Measurements from ENCODE around the gene LEF1.

The LEF1 gene

GRCh38 chr4:108113229-108113628, 55.5 kb downstream of the LEF1 start:
- DNase-seq (ENCODE audit: low spot score): no peak

DNA sequence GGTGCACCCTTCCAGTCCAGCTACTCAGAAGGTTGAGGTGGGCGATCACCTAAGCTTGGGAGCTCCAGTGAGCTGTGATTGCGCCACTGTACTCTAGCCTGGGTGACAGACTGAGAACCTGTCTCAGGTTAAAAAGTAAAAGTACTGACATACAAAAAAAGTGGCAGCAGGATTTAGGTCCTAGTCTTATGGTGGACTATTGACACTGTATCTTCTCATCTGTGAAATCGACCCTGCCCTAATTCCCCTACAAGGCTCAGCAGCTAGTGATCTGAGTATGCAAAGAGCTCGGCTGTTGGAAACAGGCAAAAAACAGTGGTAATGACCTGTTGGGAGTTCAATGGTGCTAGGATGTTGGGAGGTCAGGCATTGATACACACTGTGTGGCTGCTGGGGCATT, 57.0 kb downstream of the LEF1 start:
- DNase-seq (ENCODE audit: low spot score): no peak

- no peak for DNase-seq (ENCODE audit: low spot score)
Measured at GRCh38 chr4:108110450-108110849, 58.3 kb downstream of the LEF1 start.

DNA sequence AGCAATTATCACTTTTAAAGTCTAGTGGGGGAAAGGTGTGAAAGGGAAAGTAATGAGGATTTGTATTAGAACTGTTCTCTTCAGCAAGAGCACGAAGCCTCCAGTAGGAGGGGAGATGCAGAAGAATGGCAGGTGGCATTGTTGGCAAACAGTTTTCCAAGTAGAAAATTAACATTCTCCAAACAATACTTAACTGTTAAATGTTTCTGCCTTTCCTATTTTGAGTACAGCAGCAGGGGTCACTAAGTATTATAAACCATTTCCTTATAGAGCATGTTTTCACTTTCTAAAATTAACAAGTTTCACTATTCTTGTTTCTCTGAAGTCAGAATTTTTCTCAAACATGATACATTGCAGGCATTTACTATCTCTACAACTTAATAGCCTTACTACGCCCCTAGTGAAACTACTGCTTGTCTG, 58.7 kb downstream of the LEF1 start:
- DNase-seq (ENCODE audit: low spot score): no peak

DNA sequence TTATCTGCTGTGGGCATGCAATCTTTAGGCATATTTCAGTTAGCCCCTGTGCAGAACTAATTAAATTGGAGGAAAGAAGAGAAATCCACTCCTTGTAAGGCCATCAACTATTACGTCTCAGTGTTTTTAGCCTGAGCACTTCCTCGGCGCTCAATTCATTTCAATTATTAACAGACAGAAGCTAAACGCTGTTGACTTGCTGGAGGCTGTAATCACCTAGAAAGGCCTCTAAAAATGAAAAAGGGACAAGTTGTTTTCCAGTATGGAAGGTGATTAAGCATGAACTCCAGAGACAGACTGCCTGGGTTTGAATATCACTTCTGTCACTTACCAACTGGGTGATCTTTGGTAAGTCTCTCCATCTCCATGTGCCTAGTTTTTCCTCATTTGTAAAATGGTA, 59.6 kb downstream of the LEF1 start:
- DNase-seq (ENCODE audit: low spot score): no peak

DNA sequence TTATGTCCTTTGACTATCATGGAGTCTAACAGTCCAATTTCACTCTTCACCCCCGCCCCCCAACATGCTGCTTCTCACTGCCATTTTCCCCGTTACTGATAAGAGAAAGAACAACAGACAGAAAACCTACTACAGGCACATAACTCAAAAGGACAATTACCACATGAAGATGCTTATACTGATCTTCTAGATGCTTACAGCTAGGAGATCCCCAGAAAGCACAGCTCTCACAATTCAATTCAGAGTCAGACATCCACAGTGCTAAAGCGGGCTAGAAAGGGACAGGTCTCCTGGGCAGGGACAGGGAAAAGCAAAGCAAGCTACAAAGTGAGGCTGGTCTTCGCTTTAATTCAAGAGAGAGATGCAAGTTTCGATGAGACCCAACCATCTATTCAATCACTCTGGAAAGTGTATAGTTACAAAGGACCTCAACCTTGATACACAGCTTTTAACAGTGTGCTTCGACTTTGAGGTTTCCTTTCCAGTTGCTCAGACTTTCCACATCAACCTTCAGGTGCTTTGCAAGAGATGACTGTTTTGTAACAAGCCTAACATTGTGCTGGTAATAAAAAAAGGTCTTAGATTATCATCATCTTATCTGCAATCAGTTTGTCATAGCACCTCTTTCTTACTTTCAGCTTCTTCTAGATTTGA, 60.9 kb downstream of the LEF1 start:
- DNase-seq (ENCODE audit: low spot score): no peak

DNA sequence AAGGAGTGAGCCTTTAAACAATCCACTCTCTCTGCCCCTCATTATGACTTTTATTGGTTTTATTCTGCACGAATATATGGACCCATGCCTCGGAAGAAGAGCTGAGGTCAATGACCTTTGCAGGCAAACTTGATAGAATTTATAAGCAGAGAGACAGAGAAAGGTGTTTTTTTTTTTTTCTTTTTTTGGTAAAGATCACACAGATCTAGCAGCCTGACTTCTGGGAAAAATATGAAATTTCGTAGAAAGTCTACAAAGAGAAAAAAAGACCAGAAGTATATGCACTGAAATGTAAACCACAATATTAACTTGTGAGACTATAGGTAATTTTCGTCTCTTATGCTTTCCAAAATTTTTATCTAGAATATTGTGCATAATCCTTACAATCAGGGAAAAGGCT, 61.6 kb downstream of the LEF1 start:
- no peak for DNase-seq (ENCODE audit: low spot score)

DNA sequence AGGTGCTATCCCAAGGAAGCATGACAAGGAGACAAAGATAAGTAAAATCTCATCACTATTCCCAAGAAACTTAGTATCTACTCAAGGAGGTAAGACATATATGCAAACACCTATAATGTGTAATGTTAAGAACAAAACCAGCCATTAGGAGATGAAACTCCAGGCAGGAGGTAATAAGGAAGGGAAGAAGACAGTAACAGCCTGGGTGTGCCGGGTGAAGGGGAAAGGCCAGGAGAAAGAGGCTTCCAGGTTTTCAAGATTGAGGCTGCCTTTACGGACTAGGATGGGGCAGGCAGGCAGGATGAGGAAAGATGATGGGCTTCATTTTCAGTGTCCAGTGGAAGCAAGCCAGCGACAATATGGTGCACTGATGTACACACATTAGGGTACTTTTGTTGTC, 62.5 kb downstream of the LEF1 start:
- DNase-seq (ENCODE audit: low spot score): no peak

DNA sequence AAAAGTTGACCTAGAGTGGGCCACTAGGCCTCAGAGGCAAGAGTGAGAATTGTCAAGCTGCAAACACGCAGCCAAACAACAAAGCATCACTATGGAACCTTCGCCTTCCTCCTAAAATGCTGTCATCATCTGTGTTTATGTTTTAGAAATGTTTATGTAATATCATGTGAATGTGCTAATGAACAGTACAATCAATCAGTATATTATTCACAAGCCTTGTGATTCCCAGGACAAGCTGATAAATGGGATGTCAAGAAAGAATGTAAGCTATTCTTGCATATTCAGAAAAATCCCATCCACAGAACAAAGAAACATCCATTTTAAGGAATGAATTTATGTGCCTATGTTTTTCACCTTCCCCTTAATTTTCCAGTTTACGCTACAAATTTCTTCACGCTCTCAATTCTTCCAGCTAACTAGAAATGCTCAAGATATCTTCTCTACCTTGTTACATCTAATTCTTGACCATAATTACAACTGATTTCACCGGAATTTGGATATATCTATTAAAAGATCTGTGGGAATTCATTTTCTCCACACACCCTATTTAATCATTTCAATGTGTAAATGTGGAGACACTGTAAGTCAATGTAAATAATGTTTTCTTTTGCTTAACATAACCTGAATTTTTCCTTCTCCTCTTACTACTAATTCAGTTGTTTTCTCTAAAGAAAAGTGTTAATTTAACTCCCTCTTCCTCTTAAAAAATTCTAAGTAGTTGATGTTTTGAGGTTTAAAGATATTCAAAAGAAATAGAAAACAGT, 65.5 kb downstream of the LEF1 start:
- no peak for DNase-seq (ENCODE audit: low spot score)

- DNase-seq (ENCODE audit: low spot score): no peak
Measured at GRCh38 chr4:108100827-108101226, 67.9 kb downstream of the LEF1 start.

DNA sequence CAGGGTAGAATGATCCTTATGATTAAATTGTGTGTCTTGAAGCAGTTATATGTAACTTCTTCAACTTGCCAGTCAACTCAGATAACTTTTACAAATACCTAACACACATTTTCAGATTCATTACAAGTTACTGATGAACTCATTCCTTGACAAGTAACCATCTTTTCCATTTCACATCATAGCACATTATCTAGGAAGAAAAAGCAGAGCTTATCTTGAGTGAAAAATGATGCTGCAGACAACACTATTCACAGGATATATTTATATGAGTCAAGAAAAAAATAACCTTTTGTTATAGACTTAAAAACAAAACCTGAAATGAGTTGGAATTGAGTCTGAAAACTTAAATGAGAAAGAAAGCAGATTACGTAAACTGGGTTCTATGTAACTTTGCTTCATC, 68.9 kb downstream of the LEF1 start:
- no peak for DNase-seq (ENCODE audit: low spot score)

DNA sequence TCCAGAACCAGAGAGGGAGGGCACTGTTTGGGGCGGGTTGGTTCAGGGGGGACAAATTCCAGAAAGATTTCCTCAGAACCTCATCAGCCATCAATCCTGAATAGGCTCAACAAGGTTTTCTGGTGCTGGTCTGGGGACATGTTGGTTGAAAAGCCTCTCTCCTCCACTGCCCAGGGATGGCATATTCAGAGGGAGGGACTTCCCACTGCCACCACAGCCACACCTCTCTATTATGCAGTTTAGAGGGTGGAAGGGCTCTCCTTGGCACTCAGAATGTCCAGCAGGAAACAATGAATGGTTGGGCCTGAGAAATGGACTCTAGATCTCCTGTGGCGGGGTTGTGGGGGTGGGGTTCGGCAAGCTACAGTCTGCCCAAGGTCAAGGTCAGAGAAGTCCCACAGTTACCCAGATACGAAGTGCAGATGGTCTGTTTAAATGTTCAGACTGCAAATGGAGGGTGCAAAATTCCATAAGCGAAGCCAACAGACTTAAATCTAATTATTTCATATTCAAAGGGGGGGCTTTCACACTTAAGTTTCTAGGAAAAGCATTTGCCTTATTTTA, 70.7 kb downstream of the LEF1 start:
- DNase-seq (ENCODE audit: low spot score): no peak

- no peak for DNase-seq (ENCODE audit: low spot score)
Measured at GRCh38 chr4:108094923-108095482, 73.7 kb downstream of the LEF1 start.

- no peak for DNase-seq (ENCODE audit: low spot score)
Measured at GRCh38 chr4:108094131-108094530, 74.6 kb downstream of the LEF1 start.

DNA sequence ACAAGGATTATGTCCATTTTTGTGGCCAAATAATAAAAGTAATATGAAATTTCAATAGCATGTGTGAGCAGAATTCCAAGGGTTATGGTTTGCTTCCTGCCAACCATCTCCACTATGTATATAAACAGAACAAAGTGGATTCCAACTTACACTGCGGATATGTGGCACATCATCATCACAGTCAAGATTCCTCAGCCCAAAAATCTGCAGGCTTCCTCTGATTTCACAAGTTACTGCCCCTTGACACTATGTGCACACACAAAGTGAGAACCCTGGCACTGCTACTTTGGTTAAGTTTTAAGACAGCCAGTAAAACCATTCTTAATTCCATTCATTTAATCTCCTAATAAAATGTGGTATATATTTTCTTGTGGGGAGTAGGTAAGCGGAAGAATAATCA, 76.4 kb downstream of the LEF1 start:
- no peak for DNase-seq (ENCODE audit: low spot score)

DNA sequence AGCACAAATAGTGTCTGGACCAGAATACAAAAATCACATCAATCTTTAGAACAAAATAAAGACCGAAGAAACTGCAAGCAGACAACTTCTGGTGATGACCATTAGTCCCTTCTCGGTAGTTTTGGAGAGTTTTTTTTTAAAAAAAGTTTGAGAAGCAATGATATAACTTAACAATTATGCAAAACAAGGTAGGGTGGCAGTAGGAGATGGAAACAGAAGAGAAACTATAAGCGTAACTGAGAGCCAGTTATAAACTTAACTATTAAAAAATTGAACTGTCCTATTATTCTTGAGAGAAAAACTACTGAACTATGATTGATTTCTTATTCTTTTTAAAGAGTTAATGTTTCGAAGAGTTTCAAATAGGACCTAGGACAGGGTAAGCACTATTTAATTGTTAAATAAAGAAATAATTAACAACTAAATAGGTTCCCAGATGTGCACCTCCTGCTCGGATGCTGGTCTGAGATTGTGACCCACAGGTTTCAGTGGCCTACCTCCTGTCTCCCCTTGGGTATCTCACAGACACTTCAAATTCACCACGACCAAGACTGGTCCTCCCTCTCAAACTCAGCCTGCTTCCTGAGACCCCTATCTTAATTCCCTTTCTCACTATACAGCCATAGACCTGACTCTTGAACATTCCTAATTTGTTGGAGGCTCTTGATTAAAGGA, 81.3 kb downstream of the LEF1 start:
- no peak for DNase-seq (ENCODE audit: low spot score)

DNA sequence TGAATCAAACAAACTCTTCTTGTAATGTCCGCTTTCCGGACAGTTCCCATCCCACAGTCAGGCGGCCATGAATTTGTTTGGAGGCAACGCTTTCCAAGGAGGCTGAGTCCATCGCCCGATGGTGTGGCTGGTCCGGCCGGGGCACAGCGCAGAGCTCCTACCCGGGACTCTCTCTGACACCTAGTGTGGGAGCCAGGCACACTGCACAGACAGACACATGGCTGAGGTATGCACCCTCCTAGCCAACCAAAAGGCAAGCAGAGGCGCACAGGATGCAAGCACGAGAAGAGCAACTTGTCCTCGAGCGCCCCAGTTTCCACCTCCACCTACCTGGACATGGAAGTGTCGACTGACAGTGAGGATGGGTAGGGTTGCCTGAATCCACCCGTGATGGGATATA, 87.5 kb downstream of the LEF1 start:
- no peak for DNase-seq (ENCODE audit: low spot score)

DNA sequence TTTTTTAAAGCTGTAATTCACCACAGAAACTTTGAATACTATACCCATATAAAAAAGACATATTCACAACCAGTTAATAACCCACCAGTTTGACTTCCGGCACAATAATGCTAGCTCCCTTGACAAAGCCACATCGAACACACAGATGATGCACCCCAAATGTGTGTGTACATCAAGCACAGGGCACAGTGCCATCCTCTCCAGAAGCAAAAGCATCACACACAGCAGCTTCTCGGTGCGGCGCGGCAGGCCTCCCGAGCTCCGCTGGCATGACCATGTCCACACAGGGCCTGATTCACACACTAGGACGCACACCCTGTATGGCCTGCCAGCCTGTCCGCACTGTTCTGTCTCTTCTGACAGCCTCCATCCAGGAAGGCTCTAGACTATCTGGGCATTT, 88.0 kb downstream of the LEF1 start:
- no peak for DNase-seq (ENCODE audit: low spot score)

- DNase-seq (ENCODE audit: low spot score): no peak
Measured at GRCh38 chr4:108078024-108078733, 90.6 kb downstream of the LEF1 start.

- DNase-seq (ENCODE audit: low spot score): no peak
Measured at GRCh38 chr4:108072300-108072699, 96.4 kb downstream of the LEF1 start.

DNA sequence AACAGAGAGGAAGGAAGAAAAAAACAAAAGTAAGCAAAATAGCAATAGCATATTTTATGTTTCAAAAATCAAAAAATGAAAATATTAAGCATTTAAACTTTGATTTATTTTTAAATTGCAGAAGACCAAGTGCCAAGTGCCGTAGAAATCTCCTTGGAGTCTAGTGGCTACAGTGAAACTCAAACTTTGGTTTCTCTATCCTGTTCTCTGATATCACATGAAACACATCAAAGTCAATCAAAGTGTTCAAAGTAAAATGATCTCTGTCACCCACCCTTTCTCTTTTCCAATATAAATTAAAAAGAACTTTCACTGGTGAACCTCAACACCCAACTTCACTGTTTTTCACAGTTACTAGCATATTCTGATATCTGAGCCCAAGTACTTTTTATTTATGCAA, 98.0 kb downstream of the LEF1 start:
- no peak for DNase-seq (ENCODE audit: low spot score)

- DNase-seq (ENCODE audit: low spot score): no peak
Measured at GRCh38 chr4:108068442-108068841, 100.3 kb downstream of the LEF1 start.

Measured in HuH-7 (cell line).